Endometrium (tissue), 2 donors: Measurements from ENCODE around the gene EVPL.

Experiments used
- FAIRE-seq: peaks from 2 replicates; lab custom pipeline; 2012; peaks lifted over from hg19 to GRCh38; lab: Jason Lieb, UNC
- donor health status: control.
- donor health status: control.

Gene EVPL

GRCh38 chr17:76017481-76018339, 9.4 kb downstream of the EVPL start:
- no peak for FAIRE-seq

- no peak for FAIRE-seq
Observed at GRCh38 chr17:76014925-76015261, 12.2 kb downstream of the EVPL start.

GRCh38 chr17:76014100-76014924, 12.8 kb downstream of the EVPL start:
- no peak for FAIRE-seq

GRCh38 chr17:76013377-76013932, 13.7 kb downstream of the EVPL start:
- no peak for FAIRE-seq

- FAIRE-seq: no peak
Observed at GRCh38 chr17:76011951-76012350, 15.2 kb downstream of the EVPL start.

GRCh38 chr17:76009969-76010661, 17.0 kb downstream of the EVPL start:
- no peak for FAIRE-seq

- no peak for FAIRE-seq
Observed at GRCh38 chr17:76009447-76009846, 17.7 kb downstream of the EVPL start.

- FAIRE-seq: no peak
Observed at GRCh38 chr17:76008630-76009425, 18.3 kb downstream of the EVPL start.

GRCh38 chr17:76008208-76008607, 18.9 kb downstream of the EVPL start:
- no peak for FAIRE-seq

- FAIRE-seq: no peak
Observed at GRCh38 chr17:76007850-76008165, 19.3 kb downstream of the EVPL start.

- FAIRE-seq: no peak
Observed at GRCh38 chr17:76007131-76007849, 19.8 kb downstream of the EVPL start.

- no peak for FAIRE-seq
Observed at GRCh38 chr17:76005263-76006149, 21.6 kb downstream of the EVPL start.

GRCh38 chr17:76004750-76005262, 22.3 kb downstream of the EVPL start:
- FAIRE-seq: no peak

GRCh38 chr17:76003915-76004314, 23.2 kb downstream of the EVPL start:
- no peak for FAIRE-seq

GRCh38 chr17:76002100-76002499, 25.0 kb downstream of the EVPL start:
- FAIRE-seq: no peak

GRCh38 chr17:76000755-76001521, 26.2 kb downstream of the EVPL start, which contains the start of gene CDK3:
Gene CDK3, plus strand, starts transcription at chr17:76000855. Its CDS starts 571 bp downstream, at chr17:76001426.
- FAIRE-seq: no peak

GRCh38 chr17:76000016-76000754, 26.9 kb downstream of the EVPL start:
- no peak for FAIRE-seq

- no peak for FAIRE-seq
Observed at GRCh38 chr17:75998327-75998795, 28.7 kb downstream of the EVPL start.
